HG02610 (cell line): ENCODE measurements around the gene PSMB1.
A peak's percentile ranks its signal among the peaks of the same experiment; 100 is the strongest.

Experiments
- ATAC-seq: cut with Tn5 transposase; IDR thresholded peaks from one replicate; pipeline ENCODE4 v1.9.1; 2021; ENCODE audit warnings: mild to moderate bottlenecking, moderate library complexity; ENCODE audit not compliant: unreplicated experiment

The PSMB1 gene

DNA sequence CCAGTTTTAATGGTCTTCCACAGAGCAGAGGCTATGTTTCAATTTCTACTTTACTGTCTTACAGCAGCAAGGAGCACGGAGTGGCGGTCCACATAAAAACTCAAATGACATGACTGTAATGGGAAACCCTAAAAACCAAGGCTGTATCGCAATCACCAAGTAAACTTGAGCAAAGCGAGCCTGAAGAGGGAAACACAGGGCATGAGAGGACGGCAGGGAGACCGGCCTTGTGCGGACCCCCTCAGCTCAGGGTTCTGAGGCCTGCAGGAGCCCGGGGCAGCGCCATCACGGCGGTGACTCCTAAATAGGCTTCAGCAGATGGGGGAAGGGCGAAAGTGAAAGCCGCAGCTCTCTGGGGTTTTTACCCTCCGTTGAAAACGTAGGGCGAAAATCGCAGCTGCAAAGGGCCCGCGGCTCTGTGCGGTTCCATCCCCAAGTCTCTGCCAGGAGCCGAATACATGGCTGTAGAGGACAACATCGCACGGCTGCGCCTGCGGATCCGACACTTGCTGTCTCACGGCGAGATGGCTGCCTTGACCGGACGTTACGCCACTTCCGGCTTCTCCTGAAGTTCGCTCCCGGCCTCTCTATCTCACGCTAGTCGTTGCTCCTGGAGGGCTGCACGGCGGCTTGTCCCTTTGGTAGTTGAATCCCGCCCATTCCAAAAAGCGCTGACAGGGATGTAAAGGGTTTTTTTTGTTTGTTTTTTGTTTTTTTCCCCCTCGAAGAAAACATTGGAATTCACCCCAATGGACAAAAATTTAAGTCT, at the start of gene PSMB1:
PSMB1 (minus strand) TSS at position 543 of the 769 bp plus-strand sequence; CDS start at position 478, 65 bp downstream.
- ATAC-seq, result peak; percentile 64

DNA sequence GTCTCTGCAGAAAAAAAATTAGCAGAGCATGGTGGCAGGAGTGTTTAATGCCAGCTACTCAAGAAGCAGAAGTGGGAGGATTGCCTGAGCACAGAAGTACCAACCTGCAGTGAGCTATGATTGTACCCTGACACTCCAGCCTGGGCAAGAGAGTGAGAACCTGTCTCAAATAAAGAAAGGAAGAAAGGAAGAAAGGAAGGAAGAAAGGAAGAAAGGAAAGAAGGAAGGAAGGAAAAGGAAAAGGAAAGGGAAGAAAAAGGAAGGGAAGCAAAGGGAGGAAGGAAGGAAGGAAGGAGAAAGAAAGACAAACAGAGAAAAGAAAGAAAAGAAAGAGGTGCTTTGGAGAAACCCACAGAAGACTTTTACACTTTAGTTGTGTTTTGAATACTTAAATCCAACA, 44.2 kb upstream of the PSMB1 start:
- ATAC-seq, result no peak

DNA sequence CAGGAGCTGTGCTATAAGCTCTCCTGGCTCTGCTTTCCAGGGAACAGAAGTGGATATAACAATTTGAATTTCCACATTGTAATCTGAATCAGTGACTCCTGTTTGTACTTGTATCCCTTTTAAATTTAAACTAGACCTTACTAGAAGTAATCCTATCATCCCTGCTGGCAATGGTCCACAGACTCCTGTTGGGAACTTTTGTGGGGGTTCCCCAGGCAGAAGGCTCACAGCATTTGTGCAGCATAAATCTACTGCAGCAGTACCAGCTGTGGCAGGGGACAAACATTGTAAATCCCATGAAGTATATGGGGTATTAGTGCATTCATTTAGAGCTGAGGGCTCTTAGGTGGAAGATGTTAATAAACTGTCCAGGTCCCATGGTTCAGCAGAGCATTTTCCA, 43.3 kb upstream of the PSMB1 start:
- ATAC-seq, result no peak

DNA sequence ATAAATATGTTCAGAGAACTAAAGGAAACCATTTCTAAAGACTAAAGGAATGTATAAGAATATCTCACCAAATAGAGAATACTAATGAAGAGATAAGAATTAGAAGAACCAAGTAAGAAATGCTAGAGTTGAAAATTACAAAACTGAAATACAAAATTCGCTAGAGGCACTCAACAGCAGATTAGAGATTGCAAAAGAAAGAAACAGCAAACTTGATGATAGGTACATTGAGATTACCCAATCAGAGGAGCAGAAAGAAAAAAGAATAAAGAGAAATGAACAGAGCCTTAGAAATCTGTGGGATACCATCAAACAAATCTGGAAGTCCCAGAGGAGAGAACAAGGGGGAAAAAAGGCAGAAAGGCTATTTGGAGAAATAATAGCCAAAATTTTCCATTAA, 37.6 kb upstream of the PSMB1 start:
- no peak for ATAC-seq

DNA sequence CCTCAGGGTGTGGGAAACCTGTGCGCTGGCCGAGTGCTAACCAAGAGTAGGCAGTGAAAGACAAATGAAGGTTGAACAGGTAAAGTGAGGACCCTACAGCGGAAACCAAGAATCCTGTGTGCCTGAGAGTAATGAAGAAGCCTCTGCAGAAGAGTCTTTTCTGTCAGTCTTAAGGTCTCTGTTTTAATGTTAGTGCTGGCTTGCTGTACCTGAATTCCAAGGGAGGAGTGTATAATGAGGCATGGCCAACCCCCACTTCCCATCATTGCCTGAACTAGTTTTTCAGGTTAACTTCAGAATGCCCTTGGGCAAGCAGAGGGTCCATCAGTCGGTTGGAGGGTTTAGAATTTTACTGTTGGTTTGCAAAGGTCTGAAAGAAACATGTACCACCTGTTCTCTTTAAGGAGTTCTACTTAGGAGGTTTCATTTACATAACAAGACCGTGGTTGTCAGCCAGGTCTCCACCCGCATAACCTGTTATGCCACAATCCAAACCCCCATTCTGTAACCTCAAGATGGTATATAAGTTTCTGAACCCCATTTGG, 31.9 kb upstream of the PSMB1 start:
- peak; percentile 25 for ATAC-seq

DNA sequence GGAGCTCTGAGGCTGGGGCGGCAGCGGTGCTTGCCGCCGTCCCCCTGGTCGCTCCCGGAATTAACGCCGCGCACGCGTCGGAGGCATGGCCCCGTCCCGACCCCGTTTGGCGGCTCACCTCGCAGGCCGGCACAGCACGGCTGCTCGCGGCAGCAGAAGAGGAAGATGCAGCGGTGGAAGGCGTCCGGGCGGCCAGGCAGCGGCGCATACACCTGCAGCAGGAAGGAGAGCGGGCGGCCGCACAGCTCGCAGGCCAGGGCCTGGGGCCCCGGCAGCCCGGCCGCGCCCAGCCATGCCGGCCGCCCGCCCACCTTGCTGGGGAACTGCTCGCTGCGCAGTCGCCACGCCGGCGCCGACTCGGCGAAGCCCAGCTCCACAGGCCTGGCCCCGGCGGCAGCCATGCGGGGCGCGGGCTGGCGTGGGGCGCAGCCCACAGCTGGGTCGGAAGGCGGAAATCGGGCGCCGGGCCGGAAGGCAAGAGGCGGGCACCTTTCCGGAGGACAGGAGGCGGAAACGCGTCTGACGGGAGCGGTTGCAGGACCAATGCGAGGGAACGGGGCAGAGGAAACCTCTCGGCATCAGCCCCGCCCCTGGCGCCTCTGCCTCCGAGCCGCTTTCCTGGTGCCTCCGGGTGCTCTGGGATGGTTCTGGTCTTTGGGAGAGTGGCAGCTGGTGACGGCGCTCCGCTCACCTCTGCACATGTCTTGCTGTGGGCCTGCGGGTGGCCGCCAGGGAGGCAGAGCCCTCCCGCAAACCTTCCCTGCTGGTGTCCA, 31.3 kb upstream of the PSMB1 start, which contains the start of gene PDCD2:
PDCD2 (minus strand) TSS at position 457 of the 773 bp plus-strand sequence; CDS start at position 401, 56 bp downstream.
- peak; percentile 98 for ATAC-seq

DNA sequence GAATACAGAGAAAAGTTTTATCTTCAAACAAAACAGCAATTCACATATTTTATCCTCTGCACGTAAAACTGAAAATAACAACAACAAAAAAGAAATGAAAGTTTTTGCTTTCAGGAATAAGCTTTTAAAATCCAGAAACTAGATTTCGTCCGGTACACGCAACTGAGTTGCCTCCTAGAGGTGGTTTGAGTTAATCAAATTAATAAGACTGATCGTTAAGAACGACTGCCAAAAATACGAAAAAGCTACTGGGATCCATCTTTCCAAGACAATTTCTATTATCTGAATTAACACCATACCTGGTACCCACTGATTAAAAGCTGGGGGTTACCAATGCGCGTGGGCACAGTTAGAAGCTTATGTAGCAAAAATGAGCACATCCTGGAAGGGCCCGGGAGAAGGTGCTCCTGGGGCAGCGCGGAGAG, 30.7 kb upstream of the PSMB1 start:
- no peak for ATAC-seq

DNA sequence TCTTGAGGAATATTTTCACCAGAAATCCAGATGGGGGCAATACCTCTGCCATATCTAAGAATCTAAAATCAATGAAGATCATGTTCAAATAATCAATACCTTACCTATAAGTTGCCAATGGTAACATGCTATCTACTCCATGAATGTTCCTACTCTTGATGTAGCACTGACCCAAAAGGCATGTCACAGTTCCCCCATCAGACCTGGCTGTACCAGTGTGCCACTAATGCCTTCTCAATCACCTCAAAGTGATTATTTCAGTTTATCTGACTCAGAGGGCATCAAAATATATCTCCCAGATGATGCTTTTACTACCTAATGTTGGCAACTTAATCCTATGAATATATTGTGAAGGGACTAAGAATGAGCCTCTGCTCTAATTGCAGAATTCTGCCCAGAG, 25.8 kb upstream of the PSMB1 start:
- ATAC-seq, result no peak

DNA sequence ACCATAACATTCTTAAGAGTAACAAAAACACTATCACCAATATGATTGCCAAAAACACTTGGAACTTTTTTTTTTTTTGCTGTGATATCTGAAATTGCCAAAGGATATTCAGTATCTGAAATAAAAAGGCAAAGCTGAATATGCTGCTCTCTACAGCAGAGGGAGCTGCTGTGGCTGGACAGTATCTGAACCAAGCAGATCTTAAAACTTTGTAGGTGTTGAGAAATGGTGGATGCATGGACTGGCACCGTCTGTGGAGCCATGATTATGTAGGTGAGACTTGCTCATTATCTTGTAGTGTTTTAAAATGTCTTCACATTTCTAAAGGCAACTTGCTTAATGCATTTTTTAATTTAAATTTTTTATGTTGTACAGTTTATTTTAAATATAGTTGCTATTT, 22.1 kb upstream of the PSMB1 start:
- no peak for ATAC-seq

DNA sequence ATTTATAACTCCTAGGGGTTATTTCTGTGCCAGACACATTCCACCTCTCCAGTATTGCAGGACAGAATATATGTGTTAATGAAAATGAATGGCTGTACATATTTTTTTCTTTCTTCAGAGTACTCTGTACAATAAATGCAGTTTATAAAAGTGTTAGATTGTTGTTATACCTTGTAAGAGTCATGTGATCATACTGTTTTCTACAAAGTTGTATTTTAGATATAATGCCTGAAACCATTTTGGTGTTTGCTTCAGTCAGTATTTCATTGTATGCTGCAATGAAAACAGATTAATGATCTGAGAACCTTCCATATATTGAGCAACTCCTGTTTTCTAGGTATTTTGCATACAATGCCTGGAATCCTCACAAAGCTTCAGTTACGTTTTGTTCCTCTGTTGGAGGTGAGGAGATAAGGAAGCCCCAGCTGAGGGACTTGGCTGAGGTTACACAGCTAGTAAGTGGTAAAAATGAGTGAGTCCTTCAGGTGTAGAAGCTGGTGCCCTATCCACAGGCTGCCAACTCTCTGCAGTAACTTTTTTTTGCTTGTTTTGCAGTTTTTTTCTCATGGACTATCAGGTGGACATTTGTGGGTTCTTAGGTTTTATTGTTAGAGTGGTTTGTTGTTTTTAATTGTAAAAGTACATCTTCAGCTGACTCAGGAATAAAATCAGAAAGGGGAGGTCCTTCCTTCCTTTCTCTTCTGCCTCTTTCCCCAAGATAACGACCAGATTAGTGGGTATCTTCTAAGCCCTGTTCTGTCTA, 19.8 kb upstream of the PSMB1 start:
- ATAC-seq, result no peak

DNA sequence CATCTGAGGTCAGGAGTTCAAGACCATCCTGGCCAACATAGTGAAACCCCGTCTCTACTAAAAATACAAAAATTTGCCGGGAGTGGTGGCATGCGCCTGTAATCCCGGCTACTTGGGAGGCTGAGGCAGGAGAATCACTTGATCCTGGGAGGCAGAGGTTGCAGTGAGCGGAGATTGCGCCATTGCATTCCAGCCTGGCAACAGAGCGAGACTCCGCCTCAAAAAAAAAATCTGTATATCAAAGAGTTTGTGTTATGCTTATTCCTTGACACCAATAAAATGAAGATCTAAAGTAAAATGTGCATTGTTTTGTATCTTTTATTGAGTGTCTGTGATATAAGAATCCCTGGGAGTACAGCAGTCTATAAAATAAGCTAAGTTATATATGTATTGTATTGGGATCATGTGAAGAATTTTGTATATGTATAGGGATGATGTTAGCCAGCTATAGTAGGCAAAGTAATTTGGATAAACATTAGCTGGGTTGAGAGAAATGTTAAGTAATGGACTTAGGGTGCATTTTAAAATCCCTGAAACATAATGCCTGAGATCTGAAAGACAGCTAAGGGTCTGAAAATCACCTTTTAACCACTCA, 11.9 kb upstream of the PSMB1 start:
- ATAC-seq, result no peak

DNA sequence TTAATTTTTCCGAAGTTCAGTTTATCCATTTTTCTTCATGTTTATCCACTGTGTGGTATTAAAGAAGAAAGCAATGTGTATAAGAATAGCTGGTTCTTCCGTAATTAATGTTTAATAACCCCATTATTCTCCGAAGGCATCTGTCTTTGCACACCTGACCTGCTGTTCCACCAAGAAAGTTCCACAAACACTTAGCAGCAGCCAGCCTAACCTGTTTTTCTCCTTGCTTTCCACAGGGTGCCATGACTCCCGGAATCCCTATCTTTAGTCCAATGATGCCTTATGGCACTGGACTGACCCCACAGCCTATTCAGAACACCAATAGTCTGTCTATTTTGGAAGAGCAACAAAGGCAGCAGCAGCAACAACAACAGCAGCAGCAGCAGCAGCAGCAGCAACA, 8.4 kb upstream of the PSMB1 start:
- ATAC-seq, result no peak

DNA sequence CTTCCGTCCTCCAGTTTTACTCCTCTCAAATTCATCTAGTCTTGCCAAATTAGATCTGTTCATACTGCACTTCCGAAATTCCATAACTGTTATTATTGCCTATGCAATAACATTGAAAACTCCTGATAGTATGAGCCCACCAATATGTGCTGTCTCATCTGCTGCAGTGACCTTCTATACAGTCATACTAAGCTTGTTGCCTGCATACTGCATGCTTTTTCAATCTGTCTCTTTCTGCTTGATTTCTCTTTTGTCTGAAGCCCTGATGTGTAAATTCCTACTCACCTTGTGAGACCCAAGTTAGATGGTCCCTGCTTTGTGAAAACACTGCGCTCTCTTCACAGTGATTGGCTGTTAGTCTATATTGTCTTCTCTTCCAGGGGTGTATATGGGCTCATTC, 2.2 kb upstream of the PSMB1 start:
- no peak for ATAC-seq

DNA sequence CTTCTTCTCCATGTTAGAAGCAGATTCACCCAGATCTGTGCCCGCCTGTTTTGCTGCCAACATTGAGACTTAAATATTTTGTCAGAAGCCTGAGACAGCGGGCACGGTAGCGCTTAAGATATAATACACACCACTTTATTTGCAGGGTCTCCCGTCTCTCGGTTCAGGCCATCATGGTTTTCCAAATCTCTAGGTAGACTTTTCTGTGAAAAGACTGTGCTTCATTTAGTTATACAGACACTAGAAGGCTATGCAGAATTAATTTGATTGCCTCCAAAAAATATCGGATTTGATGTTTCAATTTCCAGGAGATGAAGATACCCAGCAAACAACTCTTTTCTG, 1.7 kb upstream of the PSMB1 start:
- no peak for ATAC-seq

DNA sequence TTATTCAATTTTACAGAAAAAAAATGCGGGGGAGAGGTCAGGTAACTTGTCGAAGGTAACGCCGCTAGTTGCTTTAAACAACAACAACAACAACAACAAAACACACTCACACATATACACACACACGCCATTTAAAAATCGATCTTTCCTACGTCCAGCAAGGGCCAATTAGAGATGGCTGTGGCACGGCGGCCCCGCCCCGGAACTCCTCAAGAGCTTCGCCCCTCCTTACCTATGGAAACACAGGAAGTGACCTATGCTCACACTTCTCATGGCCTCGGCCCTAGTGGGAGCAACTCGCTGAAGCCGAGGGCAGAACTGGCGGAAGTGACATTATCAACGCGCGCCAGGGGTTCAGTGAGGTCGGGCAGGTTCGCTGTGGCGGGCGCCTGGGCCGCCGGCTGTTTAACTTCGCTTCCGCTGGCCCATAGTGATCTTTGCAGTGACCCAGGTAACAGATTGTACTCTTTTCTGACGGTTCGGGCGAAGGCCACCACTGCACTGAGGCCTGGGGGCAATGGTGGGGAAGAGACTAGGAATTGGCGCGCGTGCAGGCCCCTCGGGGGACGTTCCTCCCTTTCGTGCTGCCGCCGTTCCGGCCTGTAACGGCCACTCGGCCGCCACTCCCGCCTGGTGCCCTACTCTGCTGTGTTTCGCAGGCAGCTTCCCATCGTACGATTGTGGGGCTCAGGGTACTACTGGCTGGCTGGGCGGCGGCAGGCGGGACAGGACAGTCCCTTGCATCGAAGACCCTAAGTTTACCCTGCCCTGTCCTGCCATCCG, 1.1 kb upstream of the PSMB1 start, which contains the start of gene TBP:
TBP (plus strand) TSS at position 357 of the 783 bp plus-strand sequence. CDS start 2,661 bp downstream, outside the sequence.
- peak; percentile 96 for ATAC-seq

DNA sequence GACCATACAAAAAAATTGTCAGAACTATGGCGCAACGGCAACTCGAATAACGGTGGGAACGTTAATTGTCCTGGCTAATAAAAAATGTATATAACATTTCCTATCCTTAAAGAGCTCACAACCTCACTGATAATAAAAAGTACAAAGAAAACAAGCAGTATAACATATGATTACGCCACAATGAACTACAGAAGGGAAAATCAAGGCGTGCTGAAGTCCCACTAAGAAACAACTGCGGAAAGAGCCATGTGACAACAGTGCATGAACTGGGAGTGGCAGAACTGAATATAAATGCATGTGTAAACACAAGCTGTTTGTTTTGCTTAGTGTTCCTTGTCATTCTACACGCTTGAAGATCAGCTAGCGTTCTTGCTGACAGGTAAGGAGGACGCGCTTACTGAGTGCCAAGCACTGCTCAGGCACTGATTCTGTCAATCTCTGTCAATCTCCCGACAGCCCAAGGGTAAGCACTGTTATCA, 466 bp upstream of the PSMB1 start:
- peak; percentile 27 for ATAC-seq

DNA sequence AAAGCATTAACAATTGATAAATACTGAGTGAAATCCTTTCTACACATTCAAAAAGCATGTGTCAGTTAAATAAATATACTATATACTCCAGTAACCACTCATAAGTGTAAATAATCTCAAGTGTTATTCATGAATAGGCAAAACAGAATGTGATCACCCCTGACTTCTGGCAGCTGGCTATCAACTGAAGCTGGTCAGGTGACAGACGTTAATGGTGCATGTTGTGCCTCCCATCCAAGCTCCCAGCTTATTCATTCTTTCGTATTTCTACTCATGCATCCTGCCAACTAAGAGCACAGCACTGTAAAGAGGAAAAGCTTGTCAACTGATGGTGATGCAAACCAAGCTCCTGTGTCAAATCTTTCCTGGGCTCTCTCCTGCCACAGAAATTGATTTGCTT, 7.7 kb downstream of the PSMB1 start:
- ATAC-seq, result no peak

DNA sequence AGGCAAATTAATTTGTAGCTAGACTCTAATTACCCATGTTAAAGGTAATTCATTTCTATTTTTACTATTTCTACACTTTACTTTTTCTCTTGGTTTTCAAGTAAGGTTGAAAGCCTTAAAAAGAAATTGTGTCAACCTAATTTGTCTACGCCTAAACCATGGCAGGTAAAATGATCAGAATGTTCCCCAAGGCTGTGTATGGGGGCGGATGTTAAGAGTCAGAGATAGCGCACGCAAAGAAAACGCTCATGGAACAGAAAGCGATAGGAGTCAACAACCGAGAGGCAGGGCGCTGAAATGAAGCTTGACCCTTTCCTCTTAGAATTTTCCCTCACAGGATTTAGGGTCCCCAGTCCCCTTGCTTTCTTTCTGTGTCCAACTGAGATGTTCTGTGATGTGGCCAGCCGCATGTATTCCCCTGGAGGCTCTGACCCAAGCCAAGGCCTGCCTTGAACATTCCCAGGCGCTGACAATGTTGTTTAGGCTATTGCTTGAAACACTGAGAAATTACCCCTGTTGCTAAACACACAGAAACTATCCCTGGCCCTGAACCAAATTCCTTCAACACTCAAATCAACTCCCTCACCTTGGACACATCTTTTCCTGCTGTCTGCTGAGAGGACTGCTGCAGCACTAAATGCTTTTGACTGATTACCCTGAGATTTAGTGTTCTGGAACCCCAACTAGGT, 10.9 kb downstream of the PSMB1 start:
- ATAC-seq, result no peak

DNA sequence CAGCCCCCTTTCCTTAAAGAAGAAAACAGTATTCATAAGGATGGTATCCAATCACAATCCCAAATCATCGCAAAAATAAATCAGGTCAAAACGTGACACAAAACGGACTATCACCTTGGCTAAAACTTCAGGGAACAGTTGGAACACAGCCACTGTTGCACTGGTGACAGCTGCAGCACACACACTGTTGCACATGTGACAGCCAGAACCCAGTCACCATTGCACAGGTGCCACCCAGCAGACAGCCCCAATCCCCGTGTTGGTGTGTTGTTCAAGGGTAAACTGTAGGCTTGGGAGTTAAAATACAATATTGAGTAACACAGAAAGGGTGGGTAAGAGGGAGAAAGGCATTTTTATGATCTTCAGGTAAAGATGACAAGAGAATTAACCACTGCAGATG, 15.8 kb downstream of the PSMB1 start:
- no peak for ATAC-seq
